ENCODE measurements around the gene PNCK.

PNCK gene

DNA sequence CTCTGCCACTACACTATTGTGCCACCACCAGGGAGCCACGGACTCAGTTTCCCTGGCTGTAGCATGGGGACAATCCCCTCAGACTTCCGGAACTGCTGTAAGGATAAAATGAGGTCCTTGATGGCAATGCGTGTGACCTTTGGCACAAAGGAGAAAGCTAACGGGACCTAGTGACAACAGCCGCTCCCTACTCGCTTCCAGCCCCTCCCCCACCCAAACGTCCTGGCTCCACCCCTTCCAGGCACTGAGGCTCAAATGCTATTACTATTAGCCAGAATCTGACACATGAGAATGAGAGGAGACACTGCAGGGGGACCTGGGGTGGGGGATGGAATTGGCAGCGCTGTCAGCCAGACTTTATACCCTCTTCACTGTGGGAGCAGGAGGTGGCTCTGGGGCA lies 32.0 kb downstream of the PNCK start:
- DNase-seq (ENCODE audit: low read depth in 2 of 2) = no peak

- no peak for DNase-seq (ENCODE audit: low read depth in 2 of 2)
These were observed 32.7 kb downstream of the PNCK start for GRCh38 chrX:153640736-153641575.

DNA sequence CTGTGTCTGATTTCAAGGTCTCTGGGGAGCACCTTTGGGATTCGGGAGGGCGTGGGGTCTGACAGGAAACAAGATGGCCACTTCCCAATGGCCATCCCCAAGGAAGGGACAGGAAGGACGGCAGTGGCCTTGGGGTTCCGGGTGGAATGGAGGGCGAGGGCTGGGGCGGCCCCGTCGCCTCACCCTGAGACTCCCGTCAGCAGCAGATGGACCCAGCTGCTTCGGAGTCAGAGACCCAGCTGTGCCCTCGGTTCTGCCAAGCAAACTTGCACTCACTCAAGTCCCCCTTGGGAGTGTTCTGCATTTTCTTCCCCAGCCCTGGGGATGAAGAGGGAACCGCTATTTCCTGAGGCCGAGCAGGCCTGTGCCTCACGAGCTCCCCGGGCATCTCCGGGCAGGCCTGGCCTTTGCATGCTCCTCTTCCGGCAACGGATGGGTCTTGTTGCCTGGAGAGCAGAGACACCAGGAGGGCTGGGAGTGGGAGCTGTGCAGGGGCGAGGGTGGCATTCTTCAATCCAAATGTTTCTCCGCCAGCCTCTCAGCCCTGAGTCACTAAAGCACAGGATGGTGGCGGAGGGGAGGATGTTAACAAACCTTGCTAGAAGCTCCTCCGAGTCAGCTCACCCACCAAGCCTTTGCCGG lies 33.4 kb downstream of the PNCK start:
- no peak for DNase-seq (ENCODE audit: low read depth in 2 of 2)

DNA sequence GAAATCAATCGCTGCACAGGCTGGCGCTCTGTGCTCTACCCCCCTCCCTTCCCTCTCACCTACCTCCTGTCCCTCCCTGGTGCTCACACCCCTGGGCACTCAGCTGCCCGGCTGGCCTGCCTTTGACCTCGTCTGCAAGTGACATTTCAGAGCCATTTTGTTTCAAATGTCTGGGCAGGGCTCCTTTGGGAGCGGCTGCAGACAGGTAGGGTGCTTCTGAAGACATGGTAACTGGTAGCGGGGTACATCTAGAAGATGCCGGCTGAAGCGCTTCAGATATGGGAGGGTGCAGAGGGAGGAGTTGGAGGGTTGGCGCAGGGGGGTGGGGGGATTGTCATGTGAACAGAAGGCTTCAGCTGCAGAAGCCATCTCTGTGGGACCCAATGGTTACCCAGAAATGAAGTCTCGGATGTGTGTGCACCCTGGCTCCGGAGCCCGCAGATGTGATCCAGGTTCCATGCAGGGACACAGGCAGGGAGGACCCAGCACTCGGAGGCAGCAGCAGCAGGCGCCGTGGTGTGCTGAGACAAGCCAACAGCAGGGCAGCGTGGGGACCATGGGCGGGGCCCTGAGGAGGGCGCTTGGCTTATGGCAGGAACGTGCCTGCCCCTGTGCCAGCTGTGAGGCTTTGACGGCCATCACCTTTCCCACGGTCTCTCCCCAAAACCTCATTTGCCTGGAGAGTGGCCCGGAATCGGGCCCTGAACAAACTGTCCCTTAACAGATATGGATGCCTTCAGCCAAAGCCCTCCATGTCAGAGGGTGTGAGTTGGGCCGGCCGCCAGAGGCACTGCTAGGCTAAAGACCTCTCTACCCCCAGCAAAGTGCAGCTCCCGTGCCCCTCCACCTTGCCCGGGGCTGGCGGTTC lies 34.2 kb downstream of the PNCK start:
- DNase-seq (ENCODE audit: low read depth in 2 of 2) = no peak

DNA sequence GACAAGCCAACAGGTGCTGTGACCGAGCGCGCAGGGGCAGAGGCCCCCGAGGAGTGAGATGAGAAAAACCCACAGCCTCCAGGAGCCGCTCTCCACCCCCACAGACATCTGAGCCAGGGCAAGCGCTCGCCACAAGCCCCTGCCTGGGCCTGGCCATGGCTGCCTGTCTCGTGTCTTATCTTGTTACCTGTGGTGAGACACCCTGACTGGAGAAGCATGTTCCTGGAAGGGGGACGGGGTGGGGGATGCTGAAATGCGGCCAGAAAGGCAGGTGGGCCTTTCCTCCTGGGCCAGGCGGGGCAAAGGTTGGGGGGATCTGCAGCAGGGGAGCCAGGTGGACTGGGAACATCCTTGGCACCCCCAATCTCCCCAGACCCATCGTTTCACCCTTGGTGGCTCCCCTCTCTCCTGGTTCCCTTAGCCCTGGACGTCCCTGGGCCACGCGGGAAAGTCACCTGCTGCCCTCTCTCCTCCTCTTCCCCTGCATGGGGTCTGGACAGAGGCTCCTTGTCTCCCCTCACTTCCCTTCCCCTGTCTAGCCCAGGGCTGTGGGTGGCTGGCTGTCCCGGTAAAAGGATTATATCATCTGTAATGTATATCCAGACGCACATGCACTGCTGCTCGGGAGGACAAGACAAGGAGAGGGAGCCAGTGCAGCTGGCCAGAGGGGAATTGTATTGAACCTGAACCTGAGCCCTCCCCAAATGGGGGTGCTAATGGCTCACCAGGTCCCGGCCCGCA lies 35.0 kb downstream of the PNCK start:
- DNase-seq (ENCODE audit: low read depth in 2 of 2) = no peak

DNA sequence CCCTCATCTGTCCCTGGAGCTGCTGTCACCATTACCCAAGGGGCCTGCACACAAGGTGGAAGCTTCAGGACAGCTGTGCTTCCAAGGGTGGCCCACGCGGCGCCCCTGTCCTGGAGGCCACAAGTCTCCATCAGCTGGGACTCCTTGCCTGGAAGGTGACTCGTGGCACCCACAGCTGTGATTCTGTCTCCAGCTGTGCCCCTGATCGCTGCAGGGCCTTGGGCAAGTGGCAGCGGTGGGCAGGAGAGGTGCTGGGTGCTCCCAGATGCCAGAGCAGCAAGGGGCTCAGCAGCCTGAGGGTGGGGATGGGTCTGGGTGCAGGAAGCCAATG lies 35.6 kb downstream of the PNCK start:
- DNase-seq (ENCODE audit: low read depth in 2 of 2) = no peak

GRCh38 chrX:153637121-153638040 lies 36.2 kb downstream of the PNCK start:
- no peak for DNase-seq (ENCODE audit: low read depth in 2 of 2)

GRCh38 chrX:153636716-153637115 lies 36.9 kb downstream of the PNCK start:
- DNase-seq (ENCODE audit: low read depth in 2 of 2) = no peak

- no peak for DNase-seq (ENCODE audit: low read depth in 2 of 2)
These were observed 37.6 kb downstream of the PNCK start for GRCh38 chrX:153635788-153636668.

DNA sequence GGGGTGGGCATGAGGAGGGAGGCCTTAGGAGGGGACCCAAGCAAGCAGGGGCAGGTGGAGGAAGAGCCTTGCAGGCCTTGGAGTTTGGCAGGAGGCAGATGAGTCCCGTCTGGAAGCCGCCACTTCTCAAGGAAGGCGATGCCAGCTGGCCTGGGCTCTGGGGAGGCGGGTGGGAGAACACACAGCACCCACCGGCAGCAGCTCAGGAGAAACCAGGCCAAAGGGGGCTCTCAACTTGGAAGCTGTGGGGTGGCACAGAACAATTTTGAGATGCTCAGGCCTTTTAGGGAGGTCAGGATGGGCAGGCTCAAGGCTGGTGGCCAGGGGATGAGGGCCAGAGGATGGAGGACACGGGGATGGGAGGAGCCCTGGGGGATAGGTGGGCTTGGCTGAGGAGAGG lies 38.2 kb downstream of the PNCK start:
- DNase-seq (ENCODE audit: low read depth in 2 of 2) = no peak

DNA sequence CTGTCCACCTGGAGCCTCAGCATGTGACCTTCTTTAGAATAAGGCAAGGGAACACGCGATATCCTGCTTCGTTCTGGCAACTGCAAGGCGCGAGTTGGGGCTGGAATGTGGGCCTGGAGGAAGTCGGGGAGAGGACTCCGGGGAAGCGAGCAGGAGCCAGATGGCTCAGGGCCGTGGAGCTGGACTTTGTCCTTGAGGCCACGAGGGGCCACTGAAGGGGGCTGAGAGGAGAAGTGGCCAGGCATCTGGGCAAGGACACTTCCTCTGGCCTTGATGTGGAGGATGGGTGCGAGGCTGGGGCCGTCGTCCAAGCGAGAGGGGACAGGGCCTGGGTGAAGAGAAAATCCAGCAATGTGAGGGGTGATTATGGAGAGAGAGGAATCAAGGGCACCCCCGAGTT lies 38.8 kb downstream of the PNCK start:
- no peak for DNase-seq (ENCODE audit: low read depth in 2 of 2)

- DNase-seq (ENCODE audit: low read depth in 2 of 2) = no peak
These were observed 39.4 kb downstream of the PNCK start for GRCh38 chrX:153634236-153634635.

GRCh38 chrX:153633607-153634180 lies 39.9 kb downstream of the PNCK start:
- no peak for DNase-seq (ENCODE audit: low read depth in 2 of 2)

GRCh38 chrX:153633048-153633447 lies 40.6 kb downstream of the PNCK start:
- no peak for DNase-seq (ENCODE audit: low read depth in 2 of 2)

GRCh38 chrX:153632595-153632946 lies 41.0 kb downstream of the PNCK start:
- DNase-seq (ENCODE audit: low read depth in 2 of 2) = no peak

DNA sequence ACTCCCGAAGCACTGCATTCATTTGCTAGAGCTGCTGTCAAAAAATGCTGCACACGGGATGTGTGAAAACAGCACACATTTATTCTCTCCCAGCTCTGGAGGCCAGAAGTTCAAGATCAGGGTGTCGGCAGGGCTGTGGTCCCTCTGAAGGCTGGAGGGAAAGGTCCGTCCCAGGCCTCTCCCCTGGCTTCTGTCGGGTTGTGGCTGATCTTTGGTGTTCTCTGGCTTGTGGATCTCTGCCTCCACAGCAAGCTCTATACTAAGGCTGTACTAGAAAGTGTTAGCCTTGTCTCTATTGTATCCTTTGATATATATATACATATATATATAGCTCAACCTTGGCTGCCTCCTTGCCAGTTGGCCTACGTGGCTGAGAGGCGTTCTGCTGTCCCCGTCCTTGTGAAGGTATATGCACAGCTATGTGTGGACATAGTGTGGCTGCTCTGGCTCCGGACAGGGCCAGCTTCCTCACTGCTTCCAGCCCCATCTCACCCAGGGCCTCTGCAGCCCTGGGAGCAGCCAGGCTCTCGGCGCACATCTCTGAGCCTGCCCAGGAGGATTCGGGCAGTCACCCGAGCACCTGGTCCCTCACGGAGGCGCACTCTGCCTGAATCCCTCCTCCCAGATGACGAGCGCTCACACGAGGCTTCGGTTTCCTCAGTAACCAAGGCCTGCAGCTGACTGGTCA lies 41.6 kb downstream of the PNCK start:
- DNase-seq (ENCODE audit: low read depth in 2 of 2) = no peak

DNA sequence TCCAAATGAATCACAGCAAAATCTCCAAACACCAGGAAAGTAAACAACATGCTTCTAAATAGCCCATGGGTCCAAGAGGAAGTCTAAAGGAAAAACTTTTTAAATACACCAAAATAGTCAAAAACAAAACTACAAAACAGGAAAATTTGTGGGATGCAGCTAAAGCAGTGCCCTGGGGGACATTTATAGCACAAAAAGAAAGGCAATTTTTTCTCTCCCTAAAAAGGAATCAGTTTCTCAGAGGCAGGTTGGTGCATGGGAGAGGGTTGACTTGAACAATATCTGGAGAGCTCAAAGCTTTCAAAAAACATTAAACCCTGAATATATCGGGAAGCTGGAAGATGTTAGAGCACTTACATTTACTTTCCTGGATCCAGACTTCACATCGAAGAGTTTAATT lies 42.3 kb downstream of the PNCK start:
- no peak for DNase-seq (ENCODE audit: low read depth in 2 of 2)

- DNase-seq (ENCODE audit: low read depth in 2 of 2) = no peak
These were observed 44.9 kb downstream of the PNCK start for GRCh38 chrX:153628665-153629064.

DNA sequence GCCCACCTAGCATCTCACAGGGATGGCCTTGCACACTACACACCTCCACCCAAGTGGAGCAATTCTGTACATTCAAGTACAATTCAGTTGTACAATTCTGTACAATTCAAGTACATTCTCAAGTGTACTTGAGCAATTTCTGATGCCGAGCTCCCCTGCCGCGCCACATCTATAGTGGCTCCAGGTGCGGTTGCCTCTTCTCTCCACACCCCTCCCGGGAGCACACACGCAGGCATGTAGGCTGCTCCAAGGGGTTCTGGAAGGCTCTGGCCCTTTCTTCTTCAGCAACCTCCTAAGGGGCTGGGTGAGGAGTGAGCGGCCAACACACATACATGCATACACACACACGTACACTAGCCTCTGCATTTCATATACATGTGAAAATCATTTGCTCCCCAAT lies 45.5 kb downstream of the PNCK start:
- DNase-seq (ENCODE audit: low read depth in 2 of 2) = no peak

All from stimulated activated CD4-positive, alpha-beta T cell treated with anti-CD3 and anti-CD28 coated beads, Interleukin-4, amount 100 ng/mL, for 48 hours (primary cell).